DOHH2 (cell line): Measurements from ENCODE around the gene PLPPR3.

ENCODE experiments used
- CTCF ChIP-seq: fragments of 200-600 bp; sonication (generic); IDR thresholded peaks from one replicate; pipeline ENCODE4 v1.5.1; 2014; ENCODE audit warnings: antibody characterized with exemption, mild to moderate bottlenecking, low read depth, low read length; ENCODE audit not compliant: poor library complexity, severe bottlenecking
- EZH2phosphoT487 ChIP-seq: fragments of 200-600 bp; sonication (generic); IDR thresholded peaks from 2 replicates; pipeline ENCODE4 v1.6.1; 2017; ENCODE audit warnings: borderline replicate concordance, mild to moderate bottlenecking, antibody characterized with exemption, low read length, moderate library complexity, mixed read lengths

GRCh38 chr19:815079-815774 lies 6.5 kb downstream of the PLPPR3 start:
- TF ChIP-seq CTCF (no peak), EZH2phosphoT487 (no peak)
